PC-9 (cell line): ENCODE data around the gene PLAU.

ENCODE experiments used
- CTCF ChIP-seq: fragments of 200-600 bp; sonication (generic); conservative IDR thresholded peaks from 2 replicates; pipeline ENCODE4 v1.6.1; 2017; ENCODE audit warnings: mixed run types, antibody characterized with exemption, mild to moderate bottlenecking, moderate library complexity
- EZH2 ChIP-seq: fragments of 200-600 bp; sonication (generic); IDR thresholded peaks from 2 replicates; pipeline ENCODE4 v1.8.0; 2017; ENCODE audit warnings: antibody characterized with exemption, low read depth

GRCh38 chr10:73907841-73908517, 3.0 kb upstream of the PLAU start:
- no peak for TF ChIP-seq CTCF
- TF ChIP-seq EZH2 = no peak
